ENCODE results near the gene NRBF2. TPM values are rescaled to one million over a fixed set of nuclear protein-coding genes. Genes with fewer than 3 reads are reported as not detected.
A peak's percentile ranks its signal among the peaks of the same experiment; 100 is the strongest.

The NRBF2 gene
- total and polyA plus RNA-seq, 9 of the 15 experiments (the other 6 are each of a cell fraction or from before 2014, with no cell fraction given), result 20.8 to 52.1 (median 30.5) TPM

DNA sequence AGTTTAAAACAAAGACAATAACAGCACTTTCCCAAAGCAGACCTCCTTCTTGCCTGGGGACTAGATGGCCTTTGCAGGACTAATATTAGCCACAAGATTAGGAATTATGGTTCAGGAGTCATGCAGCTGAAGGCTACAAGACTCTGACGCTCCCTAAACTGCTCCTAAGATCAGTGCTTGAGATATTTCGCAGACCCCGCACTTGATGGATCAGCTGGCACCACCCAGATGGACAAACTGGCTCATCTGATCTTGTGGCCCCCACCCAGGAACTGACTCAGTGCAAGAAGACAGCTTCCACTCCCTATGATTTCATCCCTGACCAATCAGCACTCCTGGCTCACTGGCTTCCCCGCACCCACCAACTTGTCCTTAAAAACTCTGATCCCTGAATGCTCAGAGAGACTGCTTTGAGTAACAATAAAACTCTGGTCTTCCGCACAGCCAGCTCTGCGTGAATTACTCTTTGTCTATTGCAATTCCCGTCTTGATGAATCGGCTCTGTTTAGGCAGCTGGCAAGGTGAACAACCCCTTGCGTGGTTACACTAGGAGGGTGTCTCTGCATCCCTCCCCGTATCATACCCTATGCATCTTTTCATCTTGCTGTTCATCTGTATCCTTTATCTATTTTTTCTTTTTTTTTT lies 26.9 kb upstream of the NRBF2 start:
- Histone ChIP-seq H3K9me1 (ENCODE audit: control insufficient read depth, insufficient read depth, low read length) (no peaks in the 10 kb centered on the region), H3K4me2 (ENCODE audit: insufficient read depth, low read length) (peak overlapping the region; percentile 60), H3K9ac (ENCODE audit: insufficient read depth in 1 of 2, low read depth in 2 of 2, low read length in 2 of 2) (peak overlapping the region in 1 of 2 experiments; percentile 28; a peak in 1 of 4 replicates), H3K79me2 (ENCODE audit: control insufficient read depth, insufficient read depth, low read length) (no peaks in the 10 kb centered on the region), H2AFZ (ENCODE audit: low read depth, low read length) (peak overlapping the region; percentile 87), H3K36me3 (ENCODE audit: control insufficient read depth, insufficient read depth, low read length) (no peaks in the 10 kb centered on the region), H4K20me1 (replicated peaks; ENCODE audit: control insufficient read depth, insufficient read depth, low read length) (no peaks in the 10 kb centered on the region), H3K27me3 (ENCODE audit: control insufficient read depth in 2 of 2, insufficient read depth in 2 of 2, low read length in 2 of 2) (no peaks in the 10 kb centered on the region), H3K4me3 (no peak overlapping the region), H3K27ac (ENCODE audit: extremely low read depth, low read depth, low read length) (peak overlapping the region; percentile 79; the same call in 2 of the 3 replicates), H3K9me3 (replicated peaks; ENCODE audit: control insufficient read depth, insufficient read depth, low read depth, low read length) (no peaks in the 10 kb centered on the region), H3K4me1 (replicated peaks in 1 of 2; ENCODE audit: control insufficient read depth in 2 of 2, insufficient read depth in 2 of 2, low read length in 2 of 2) (peaks cover 0 to 39% of the 10 kb centered on the region in 2 experiments; a peak in 3 of 5 replicates)
- CTCF ChIA-PET (ENCODE audit: low intra/inter-chr PET ratio), result no interaction called here
- POLR2A ChIA-PET, result interaction anchor here (0.6 to 3.5 kb wide), 4 partner anchors 10 to 821 kb away, joined by 3 to 14 read pairs (median 8); partner anchors contain the start of gene NRBF2
- 16% methylated on average over 10 of the region's 10 CpGs for WGBS (ENCODE audit: insufficient coverage, low coverage, missing lambda C conversion rate)
- peak in 1 of 4 experiments; percentile 43 for DNase-seq (ENCODE audit: extremely low read depth in 1 of 4, low spot score in 3 of 4)
- intact Hi-C loops (cut with micrococcal nuclease) (no loop called here), in situ Hi-C loops (cut with MboI) (loop anchor here (25.0 kb wide), 1 partner anchor 1344 kb away; no protein-coding TSS in a partner anchor)
- ATAC-seq, result peak; percentile 11
- no TSS peak for BruUV-seq (replicated peaks)
- no peak for FAIRE-seq
- TF ChIP-seq ETV1 (tag; conservative IDR thresholded peaks at IDR 0.05; ENCODE audit: low read depth) (no peak), SRSF7 (optimal IDR thresholded peaks at IDR 0.05; ENCODE audit: low read depth, low read length) (no peak), ZNF740 (CRISPR knock-in tag; IDR thresholded peaks at IDR 0.05) (no peak), ZNF740 (tag; IDR thresholded peaks at IDR 0.05) (no peak), ELF1 (tag; IDR thresholded peaks at IDR 0.05) (no peak), SAFB (IDR thresholded peaks at IDR 0.05; ENCODE audit: borderline replicate concordance, low read depth, low read length) (no peak), PRPF4 (IDR thresholded peaks at IDR 0.05; ENCODE audit: insufficient read depth, low read depth, low read length, poor library complexity, severe bottlenecking) (no peak), SUPT5H (IDR thresholded peaks at IDR 0.05) (peak; percentile 47; the same call in 1 of the 2 replicates), TARDBP (IDR thresholded peaks at IDR 0.05) (no peak), SIX5 (IDR thresholded peaks at IDR 0.05; ENCODE audit: borderline replicate concordance in 1 of 2, insufficient read depth in 1 of 2, low read depth in 1 of 2, low read length in 2 of 2) (no peak), ZNF668 (CRISPR knock-in tag; IDR thresholded peaks at IDR 0.05) (no peak), GATAD2B (IDR thresholded peaks at IDR 0.05; ENCODE audit: borderline replicate concordance) (no peak), PATZ1 (CRISPR knock-in tag; IDR thresholded peaks at IDR 0.05; ENCODE audit: borderline replicate concordance) (no peak), HCFC1 (IDR thresholded peaks at IDR 0.05; ENCODE audit: low read depth, low read length) (no peak), ZNF124 (CRISPR knock-in tag; IDR thresholded peaks at IDR 0.05) (no peak), MCM3 (IDR thresholded peaks at IDR 0.05) (no peak), SMARCA5 (IDR thresholded peaks at IDR 0.05) (peak; percentile 21; the same call in 1 of the 2 replicates), NCOA6 (IDR thresholded peaks at IDR 0.05) (no peak), ZNF444 (CRISPR knock-in tag; IDR thresholded peaks at IDR 0.05) (no peak), ZBTB8A (IDR thresholded peaks at IDR 0.05; ENCODE audit: partially characterized antibody) (no peak), MYBL2 (IDR thresholded peaks at IDR 0.05; ENCODE audit: low read depth) (no peak), MYBL2 (CRISPR knock-in tag; IDR thresholded peaks at IDR 0.05; ENCODE audit: borderline replicate concordance) (no peak)
